NCI-H748 treated with DMSO at 0.1 percent for 48 hours (cell line): ENCODE data around the gene GCSAM.

Experiments
- DNase-seq: peaks from one replicate; lab custom pipeline; 2025; lab: John Stamatoyannopoulos, UW

Gene GCSAM, protein sequence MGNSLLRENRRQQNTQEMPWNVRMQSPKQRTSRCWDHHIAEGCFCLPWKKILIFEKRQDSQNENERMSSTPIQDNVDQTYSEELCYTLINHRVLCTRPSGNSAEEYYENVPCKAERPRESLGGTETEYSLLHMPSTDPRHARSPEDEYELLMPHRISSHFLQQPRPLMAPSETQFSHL

GRCh38 chr3:112132975-112133448, at the start of gene GCSAM:
Gene GCSAM (minus strand): TSS chr3:112133248. CDS start chr3:112133120, 128 bp downstream.
- no peak for DNase-seq

GRCh38 chr3:112175646-112176045, 42.6 kb upstream of the GCSAM start:
- DNase-seq, result no peak

GRCh38 chr3:112175037-112175436, 42.0 kb upstream of the GCSAM start:
- no peak for DNase-seq

- DNase-seq, result no peak
Measured at GRCh38 chr3:112171144-112171543, 38.1 kb upstream of the GCSAM start.

DNA sequence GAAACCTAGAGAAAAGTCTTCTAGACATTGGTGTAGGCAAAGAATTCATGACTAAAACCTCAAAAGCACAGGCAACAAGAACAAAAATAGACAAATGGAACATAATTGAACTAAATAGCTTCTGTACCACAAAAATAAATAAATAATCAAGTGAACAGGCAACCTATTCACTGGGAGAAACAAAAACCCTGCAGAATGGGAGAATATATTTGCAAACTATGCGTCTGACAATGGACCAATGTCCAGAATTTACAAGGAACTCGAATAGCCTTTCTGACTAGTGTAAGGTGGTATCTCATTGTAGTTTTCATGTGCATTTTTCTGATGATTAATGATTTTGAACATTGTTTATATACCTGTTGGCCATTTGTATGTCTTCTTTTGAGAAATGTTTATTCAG, 37.0 kb upstream of the GCSAM start:
- DNase-seq, result no peak

DNA sequence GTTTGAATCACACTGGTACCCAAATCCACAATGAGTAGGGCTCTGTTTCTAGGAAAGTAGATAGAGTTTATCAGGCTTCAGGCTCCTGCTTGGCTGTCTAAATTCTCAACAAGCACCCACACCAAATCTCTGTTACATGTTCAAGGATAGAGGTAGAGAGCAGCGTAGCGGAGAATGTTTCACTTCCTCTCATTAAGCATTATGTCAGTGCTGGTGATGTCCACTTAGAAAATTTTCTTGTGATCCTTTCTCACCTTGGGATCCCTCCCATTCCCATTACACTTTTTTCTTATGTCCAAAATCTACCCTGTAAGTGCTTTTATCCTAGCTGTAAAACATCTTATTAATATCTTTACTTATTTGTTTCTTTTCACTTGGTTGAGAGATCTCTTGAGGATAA, 34.7 kb upstream of the GCSAM start:
- DNase-seq, result no peak

DNA sequence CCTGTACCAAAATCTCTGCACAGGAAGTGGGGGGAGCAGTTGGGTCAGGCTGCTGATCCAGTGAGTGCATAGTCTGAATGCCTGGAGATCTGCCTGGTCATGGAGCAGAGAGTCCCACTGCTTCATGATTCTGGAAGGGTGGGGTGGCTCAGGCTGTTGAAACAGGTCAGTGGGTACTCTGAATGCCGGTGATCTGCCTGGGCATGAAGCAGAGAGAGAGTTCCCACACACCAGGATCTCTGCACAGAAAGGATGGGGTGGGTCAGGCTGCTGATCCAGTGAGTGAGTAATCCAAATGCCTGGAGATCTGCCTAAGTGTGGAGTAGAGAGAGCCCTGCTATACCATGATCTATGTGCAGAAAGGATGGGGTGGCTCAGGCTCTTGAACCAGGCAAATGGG, 16.1 kb upstream of the GCSAM start:
- DNase-seq, result no peak

GRCh38 chr3:112143689-112144088, 10.6 kb upstream of the GCSAM start:
- no peak for DNase-seq

DNA sequence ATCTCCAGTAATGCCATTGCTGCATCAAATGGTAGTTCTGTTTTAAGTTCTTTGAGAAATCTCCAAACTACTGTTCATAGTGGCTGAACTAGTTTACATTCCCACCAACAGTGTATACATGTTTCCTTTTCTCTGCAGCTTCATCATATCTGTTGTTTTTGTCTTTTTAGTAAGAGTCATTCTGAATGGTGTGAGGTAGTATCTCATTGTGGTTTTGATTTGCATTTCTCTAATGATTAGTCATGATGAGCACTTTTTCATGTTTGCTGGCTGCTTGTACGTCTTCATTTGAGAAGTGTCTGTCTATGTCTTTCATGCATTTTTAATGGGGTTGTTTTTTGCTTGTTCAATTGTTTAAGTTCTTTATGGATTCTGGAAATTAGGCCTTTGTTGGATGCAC, 10.2 kb upstream of the GCSAM start:
- DNase-seq, result no peak

DNA sequence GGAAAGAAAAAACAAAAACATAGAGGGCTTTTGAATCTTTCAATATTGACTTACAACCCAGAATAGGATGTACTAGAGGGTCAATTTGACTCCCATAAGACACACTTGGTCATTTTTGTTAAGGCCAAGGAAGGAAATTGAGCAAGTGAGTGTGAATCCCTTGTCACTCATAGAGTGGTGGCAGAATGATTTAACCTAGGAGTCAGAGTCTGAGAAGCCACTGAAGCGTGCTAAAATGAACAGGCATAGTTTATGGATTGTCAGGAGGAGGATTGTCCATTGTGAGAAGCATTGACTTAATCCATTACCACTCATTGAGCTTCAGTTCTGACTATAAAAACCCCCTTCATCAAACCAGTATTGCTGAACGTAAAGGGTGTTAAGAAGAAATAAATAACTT, 8.2 kb upstream of the GCSAM start:
- DNase-seq, result no peak

- DNase-seq, result no peak
Measured at GRCh38 chr3:112140584-112140983, 7.5 kb upstream of the GCSAM start.

DNA sequence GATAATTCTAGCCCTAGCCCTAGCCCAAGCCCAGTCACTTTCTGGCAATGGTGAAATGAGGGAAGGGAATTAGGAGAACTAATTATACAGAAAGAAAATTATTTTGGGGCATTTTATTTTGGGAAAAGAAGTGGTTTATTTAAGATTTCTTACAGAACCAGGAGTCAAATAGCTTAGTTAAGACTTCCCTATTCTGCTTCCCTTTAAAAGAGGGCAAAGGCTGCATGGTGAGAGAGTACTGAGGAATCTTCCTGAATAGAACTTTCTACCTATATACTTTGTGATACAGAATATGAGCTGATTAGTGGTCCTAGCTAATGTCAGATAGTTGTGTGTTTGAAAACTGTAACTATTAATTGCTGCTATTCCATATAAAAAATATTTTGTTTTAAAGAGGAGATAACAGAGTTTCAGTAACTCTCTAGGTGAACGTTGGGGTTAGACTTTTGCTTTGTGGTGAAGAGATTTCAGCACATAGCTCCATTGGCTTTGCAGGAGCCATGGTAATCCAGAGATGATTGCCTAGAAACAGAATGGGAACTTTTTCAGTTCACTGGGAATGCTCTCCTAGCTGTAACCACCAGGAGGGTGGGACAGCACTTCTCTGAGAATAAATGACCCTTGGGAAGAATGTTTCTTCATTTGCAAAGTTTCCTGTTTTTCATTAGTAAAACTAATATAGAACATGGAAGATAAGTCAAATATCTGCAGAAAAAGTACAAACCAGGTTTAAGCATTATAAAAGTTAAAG, 5.3 kb upstream of the GCSAM start:
- DNase-seq, result no peak

GRCh38 chr3:112137781-112138180, 4.7 kb upstream of the GCSAM start:
- no peak for DNase-seq

- no peak for DNase-seq
Measured at GRCh38 chr3:112136959-112137693, 4.1 kb upstream of the GCSAM start.

- DNase-seq, result no peak
Measured at GRCh38 chr3:112136046-112136445, 3.0 kb upstream of the GCSAM start.

DNA sequence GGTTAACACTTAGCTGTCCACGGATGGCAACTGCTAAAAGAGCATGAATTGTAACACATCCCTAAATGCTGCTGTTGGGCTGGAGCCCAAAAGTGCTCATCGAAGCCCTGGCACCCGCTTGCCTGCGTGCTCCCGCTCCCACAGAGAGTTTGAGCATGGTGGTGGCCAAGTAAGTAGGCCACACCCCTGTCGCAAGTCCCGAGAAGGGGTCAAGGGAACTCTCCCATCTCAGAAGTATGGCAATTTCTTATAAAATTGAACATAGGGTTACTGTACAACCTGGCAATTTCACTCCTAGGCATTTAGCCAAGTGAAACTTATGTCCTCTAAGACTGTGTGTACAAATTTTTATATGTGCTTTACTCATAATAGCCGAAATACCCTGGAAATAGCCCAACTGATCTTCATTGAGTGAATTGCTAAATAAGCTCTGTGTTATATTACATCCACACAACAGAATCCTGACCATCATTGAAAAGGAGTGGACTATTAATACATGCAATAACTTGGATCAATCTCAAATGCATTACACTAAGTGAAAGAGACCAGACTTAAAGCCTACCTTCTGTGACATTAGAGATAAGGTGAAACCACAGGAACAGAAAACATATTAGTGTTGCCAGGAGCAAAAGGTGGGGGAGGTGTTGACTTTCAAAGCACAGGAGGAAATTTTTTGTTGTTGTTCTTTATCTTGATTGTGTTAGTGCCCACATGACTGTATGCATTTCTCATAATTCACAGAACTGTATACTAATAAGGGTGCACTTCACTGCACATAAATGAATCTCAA, 1.5 kb upstream of the GCSAM start:
- no peak for DNase-seq

DNA sequence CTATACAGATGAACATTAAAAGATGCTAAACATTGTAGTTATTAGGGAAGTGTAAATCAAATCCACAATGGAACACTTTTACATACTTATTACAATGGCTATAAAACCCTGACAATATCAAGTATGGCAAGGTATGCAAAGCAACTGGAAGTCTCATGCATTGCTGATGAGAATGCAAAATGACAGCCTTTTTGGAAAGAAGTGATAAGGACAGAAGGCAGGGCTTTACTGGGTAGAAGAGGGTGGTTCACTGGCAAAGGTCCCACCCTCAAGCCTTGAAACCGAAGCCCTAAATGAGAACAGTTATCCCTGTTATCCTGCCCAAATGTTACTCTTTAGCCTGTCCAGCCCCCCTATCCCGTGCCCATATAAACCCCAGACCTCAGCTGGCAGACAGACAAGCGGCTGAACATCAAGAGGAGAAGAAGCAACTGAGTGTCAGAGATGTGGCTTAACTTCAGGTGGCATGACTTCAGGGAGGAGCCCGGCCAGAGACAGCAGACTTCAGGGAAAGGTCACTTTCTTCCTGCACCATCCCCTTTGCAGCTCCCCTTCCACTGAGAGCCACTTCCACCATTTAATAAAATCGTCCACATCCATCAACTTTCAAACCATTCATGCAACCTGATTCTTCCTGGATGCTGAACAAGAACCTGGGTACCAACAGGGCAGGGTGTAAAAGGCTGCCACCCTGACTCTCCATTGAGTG, 732 bp upstream of the GCSAM start:
- DNase-seq, result no peak

DNA sequence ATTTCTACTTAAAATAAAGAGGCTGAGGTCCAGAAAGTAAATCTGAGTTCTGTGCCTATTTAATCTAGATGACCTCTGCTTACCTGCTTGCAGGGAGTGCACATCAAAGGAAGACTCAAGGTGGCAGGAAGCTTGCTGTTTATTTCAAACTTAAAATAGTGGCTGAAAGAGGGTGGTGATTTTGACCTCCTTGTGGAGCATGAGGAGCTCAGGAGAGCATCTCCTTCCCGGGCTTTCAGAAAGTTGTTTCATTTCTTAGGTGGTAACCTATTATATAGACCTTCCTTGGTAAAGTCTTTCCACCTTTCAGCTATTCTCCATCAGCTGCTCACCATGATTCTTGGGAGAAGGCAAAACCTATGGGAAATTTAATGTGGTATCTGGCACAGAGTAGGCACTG, 494 bp downstream of the GCSAM start:
- no peak for DNase-seq

DNA sequence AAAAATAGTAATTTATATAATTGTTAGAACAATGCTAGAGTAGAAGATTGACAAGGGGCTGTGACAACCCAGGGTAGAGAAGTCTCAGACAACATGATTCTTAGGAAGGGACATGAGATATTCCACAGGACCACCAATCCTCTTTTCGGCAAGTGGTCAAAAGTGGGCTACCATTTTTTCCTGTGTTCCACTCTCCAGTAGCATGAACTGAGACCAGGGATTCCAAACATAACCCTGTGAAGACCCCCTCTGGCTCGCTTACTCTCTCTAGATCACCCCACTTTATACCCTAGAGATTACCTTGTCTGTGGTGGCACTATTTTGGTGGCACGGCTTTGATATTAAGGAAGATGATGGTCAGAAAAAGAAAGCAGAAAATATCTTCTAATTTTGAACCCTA, 960 bp downstream of the GCSAM start:
- no peak for DNase-seq

- no peak for DNase-seq
Measured at GRCh38 chr3:112131111-112131510, 1.9 kb downstream of the GCSAM start.

DNA sequence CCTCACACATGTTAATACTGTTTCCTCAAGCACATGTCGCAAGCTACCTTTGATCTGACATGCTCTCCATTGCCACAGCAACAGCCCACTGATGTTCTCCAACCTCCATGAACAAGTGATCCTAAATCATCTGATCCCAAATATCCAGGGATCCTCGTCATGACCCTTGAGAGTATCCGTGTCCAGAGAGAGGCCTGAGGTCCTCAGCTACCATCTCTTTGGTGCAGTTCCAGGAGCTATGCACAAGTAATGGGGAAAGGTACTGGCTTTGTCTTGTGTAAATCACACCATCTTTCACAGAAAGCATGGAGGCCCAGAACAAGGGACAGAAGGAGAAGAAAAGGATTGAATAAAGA, 2.4 kb downstream of the GCSAM start:
- no peak for DNase-seq
